ENCODE results near the gene LARGE1. TPM values are rescaled to one million over a fixed set of nuclear protein-coding genes. Genes with fewer than 3 reads are reported as not detected.

LARGE1 gene
- total and polyA plus RNA-seq, 2 of the 13 experiments (the other 11 are each of a cell fraction or from before 2014, with no cell fraction given) = 8.4 to 11.0 TPM

GRCh38 chr22:33561149-33561807, 359.0 kb downstream of the LARGE1 start (continued):
- TF ChIP-seq ZNF329 (CRISPR knock-in tag; IDR thresholded peaks at IDR 0.05; ENCODE audit: low read depth) (no peak), ATF3 (CRISPR knock-in tag; IDR thresholded peaks at IDR 0.05) (no peak), RBM39 (IDR thresholded peaks at IDR 0.05; ENCODE audit: low read depth, low read length, poor library complexity, severe bottlenecking) (no peak), ZZZ3 (CRISPR knock-in tag; IDR thresholded peaks at IDR 0.05; ENCODE audit: borderline replicate concordance) (no peak), RELA (CRISPR knock-in tag; IDR thresholded peaks at IDR 0.05) (no peak), HNF1A (IDR thresholded peaks at IDR 0.05; ENCODE audit: low read depth) (0 out of 2 replicates have a peak, but pooled peaks have one; percentile 24), HNF1A (CRISPR knock-in tag; IDR thresholded peaks at IDR 0.05; ENCODE audit: borderline replicate concordance) (peak; percentile 66; the same call in 1 of the 2 replicates), ZNF891 (CRISPR knock-in tag; IDR thresholded peaks at IDR 0.05) (no peak), ZSCAN29 (CRISPR knock-in tag; conservative IDR thresholded peaks at IDR 0.05) (no peak), PITX1 (CRISPR knock-in tag; IDR thresholded peaks at IDR 0.05) (no peak), U2AF2 (IDR thresholded peaks at IDR 0.05; ENCODE audit: low read depth, low read length) (no peak), ATF1 (CRISPR knock-in tag; IDR thresholded peaks at IDR 0.05) (no peak), FOSL2 (CRISPR knock-in tag; IDR thresholded peaks at IDR 0.05) (peak; percentile 18; the same call in 1 of the 2 replicates), ZXDC (CRISPR knock-in tag; IDR thresholded peaks at IDR 0.05) (no peak), ZNF367 (CRISPR knock-in tag; IDR thresholded peaks at IDR 0.05; ENCODE audit: borderline replicate concordance) (no peak), HDAC1 (CRISPR knock-in tag; IDR thresholded peaks at IDR 0.05) (0 out of 2 replicates have a peak, but pooled peaks have one; percentile 22)
